ENCODE results near the gene COX7A2L. TPM values are rescaled to one million over a fixed set of nuclear protein-coding genes. Genes with fewer than 3 reads are reported as not detected.
"Not testable (repeated sequence)": the region's sequence is repeated elsewhere in the genome, so short reads cannot be mapped to it uniquely, and the experiment has no call there.

The COX7A2L gene
- total and polyA plus RNA-seq, 2 donors (not counting 1 experiment from before 2014, with no cell fraction given) = 39.4 to 66.7 TPM

DNA sequence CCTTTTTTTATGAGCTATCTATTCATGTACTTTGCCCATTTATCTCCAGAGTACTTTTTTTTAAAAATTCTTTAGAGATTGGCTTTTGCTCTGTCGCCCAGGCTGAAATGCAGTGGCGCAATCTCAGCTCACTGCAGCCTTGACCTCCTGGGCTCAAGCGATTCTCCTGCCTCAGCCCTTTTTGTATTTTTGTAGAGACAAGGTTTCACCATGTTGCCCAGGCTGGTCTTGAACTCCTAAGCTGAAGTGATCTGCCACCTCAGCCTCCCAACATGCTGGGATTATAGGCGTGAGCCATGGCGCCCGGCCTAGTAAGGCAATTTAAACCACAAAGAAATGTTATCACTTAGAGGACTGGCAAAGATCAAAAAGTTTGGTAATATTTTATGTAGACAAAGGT is 14.2 kb downstream of the COX7A2L start:
- H3K9me3 ChIP-seq (ENCODE audit: control extremely low read depth in 1 of 3, control insufficient read depth in 2 of 3, insufficient read depth in 1 of 3, low read length in 2 of 3); ATAC-seq (ENCODE audit: low read depth); DNase-seq; H3K4me1 ChIP-seq (ENCODE audit: control insufficient read depth in 2 of 2, insufficient read depth in 2 of 2, low read length in 2 of 2); H3K4me3 ChIP-seq (ENCODE audit: control extremely low read depth in 1 of 5, extremely low read depth in 1 of 5, insufficient read depth in 1 of 5, low read depth in 2 of 5, low read length in 4 of 5); H3K27ac ChIP-seq (ENCODE audit: low read length in 2 of 2); H3K9ac ChIP-seq (ENCODE audit: low read length); H3K4me2 ChIP-seq (replicated peaks; ENCODE audit: low read depth, low read length, poor library complexity, severe bottlenecking); H3K4me3 Mint-ChIP-seq; H2AFZ ChIP-seq (ENCODE audit: insufficient read depth, low read depth, low read length, poor library complexity, severe bottlenecking); CTCF ChIA-PET; H3K27me3 Mint-ChIP-seq; H3K27me3 ChIP-seq (replicated peaks in 1 of 4; ENCODE audit: control extremely low read depth in 1 of 4, control insufficient read depth in 3 of 4, insufficient read depth in 4 of 4, low read length in 3 of 4); H3K9me3 Mint-ChIP-seq (ENCODE audit: insufficient read depth); H3K27ac Mint-ChIP-seq; intact Hi-C loops (cut with micrococcal nuclease); H3K4me1 Mint-ChIP-seq; H4K20me1 ChIP-seq (ENCODE audit: control insufficient read depth, insufficient read depth, low read length, poor library complexity, severe bottlenecking): not testable (repeated sequence)
- peaks cover 53% of the 10 kb centered on the region for H3K79me2 ChIP-seq (ENCODE audit: control insufficient read depth, insufficient read depth, low read length)
- POLR2A ChIA-PET = interaction anchor here (0.7 kb wide), 1 partner anchor 1925 kb away, joined by 3 read pairs; no protein-coding TSS in a partner anchor
- WGBS (ENCODE audit: insufficient coverage) = 96% methylated on average over 3 of the region's 6 CpGs
- peaks cover 0 to 35% of the 10 kb centered on the region in 2 experiments for H3K36me3 ChIP-seq (replicated peaks in 1 of 2; ENCODE audit: control extremely low read depth in 1 of 2, control insufficient read depth in 1 of 2, extremely low read depth in 1 of 2, insufficient read depth in 2 of 2, low read length in 1 of 2)

DNA sequence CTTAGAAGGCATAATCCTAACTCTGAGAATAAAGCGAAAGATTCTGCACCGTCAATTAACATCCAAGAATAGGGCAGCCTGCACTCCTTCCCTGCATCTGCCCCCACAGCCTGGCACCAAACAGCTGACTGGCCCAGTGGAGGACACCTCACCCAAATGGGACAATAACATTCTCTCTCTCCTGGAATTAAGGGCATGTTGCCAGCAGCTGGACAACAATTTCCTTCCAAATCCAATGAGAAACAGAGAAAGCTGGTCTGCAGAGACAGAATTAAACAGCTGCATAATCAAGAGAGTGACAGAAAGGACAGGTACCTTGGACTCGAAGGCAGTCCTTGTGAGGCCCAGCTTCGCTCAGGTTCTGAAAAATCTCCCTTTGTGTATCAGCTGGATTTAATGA is 15.0 kb downstream of the COX7A2L start:
- Mint-ChIP-seq H3K27ac (no peak overlapping the region), H3K4me3 (no peak overlapping the region), H3K27me3 (no peaks in the 10 kb centered on the region), H3K9me3 (ENCODE audit: insufficient read depth) (no peaks in the 10 kb centered on the region), H3K4me1 (no peaks in the 10 kb centered on the region)
- Histone ChIP-seq H3K9ac (ENCODE audit: low read length) (no peak overlapping the region), H3K9me3 (ENCODE audit: control extremely low read depth in 1 of 3, control insufficient read depth in 2 of 3, insufficient read depth in 1 of 3, low read length in 2 of 3) (no peaks in the 10 kb centered on the region), H3K4me3 (ENCODE audit: control extremely low read depth in 1 of 5, extremely low read depth in 1 of 5, insufficient read depth in 1 of 5, low read depth in 2 of 5, low read length in 4 of 5) (no peak overlapping the region), H3K36me3 (replicated peaks in 1 of 2; ENCODE audit: control extremely low read depth in 1 of 2, control insufficient read depth in 1 of 2, extremely low read depth in 1 of 2, insufficient read depth in 2 of 2, low read length in 1 of 2) (peaks cover 0 to 27% of the 10 kb centered on the region in 2 experiments), H3K79me2 (ENCODE audit: control insufficient read depth, insufficient read depth, low read length) (peaks cover 51% of the 10 kb centered on the region), H2AFZ (ENCODE audit: insufficient read depth, low read depth, low read length, poor library complexity, severe bottlenecking) (no peak overlapping the region), H3K4me1 (ENCODE audit: control insufficient read depth in 2 of 2, insufficient read depth in 2 of 2, low read length in 2 of 2) (no peaks in the 10 kb centered on the region), H3K4me2 (replicated peaks; ENCODE audit: low read depth, low read length, poor library complexity, severe bottlenecking) (no peak overlapping the region), H4K20me1 (ENCODE audit: control insufficient read depth, insufficient read depth, low read length, poor library complexity, severe bottlenecking) (no peaks in the 10 kb centered on the region), H3K27ac (ENCODE audit: low read length in 2 of 2) (no peak overlapping the region), H3K27me3 (replicated peaks in 1 of 4; ENCODE audit: control extremely low read depth in 1 of 4, control insufficient read depth in 3 of 4, insufficient read depth in 4 of 4, low read length in 3 of 4) (no peaks in the 10 kb centered on the region)
- DNase-seq (no peak), ATAC-seq (ENCODE audit: low read depth) (no peak)
- TF ChIP-seq, protein P1, sequence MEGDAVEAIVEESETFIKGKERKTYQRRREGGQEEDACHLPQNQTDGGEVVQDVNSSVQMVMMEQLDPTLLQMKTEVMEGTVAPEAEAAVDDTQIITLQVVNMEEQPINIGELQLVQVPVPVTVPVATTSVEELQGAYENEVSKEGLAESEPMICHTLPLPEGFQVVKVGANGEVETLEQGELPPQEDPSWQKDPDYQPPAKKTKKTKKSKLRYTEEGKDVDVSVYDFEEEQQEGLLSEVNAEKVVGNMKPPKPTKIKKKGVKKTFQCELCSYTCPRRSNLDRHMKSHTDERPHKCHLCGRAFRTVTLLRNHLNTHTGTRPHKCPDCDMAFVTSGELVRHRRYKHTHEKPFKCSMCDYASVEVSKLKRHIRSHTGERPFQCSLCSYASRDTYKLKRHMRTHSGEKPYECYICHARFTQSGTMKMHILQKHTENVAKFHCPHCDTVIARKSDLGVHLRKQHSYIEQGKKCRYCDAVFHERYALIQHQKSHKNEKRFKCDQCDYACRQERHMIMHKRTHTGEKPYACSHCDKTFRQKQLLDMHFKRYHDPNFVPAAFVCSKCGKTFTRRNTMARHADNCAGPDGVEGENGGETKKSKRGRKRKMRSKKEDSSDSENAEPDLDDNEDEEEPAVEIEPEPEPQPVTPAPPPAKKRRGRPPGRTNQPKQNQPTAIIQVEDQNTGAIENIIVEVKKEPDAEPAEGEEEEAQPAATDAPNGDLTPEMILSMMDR (IDR thresholded peaks at IDR 0.05) = no peak
- TF ChIP-seq EZH2 (IDR thresholded peaks at IDR 0.05; ENCODE audit: borderline replicate concordance, insufficient read depth, low read depth, low read length, poor library complexity, severe bottlenecking) = no peak
- WGBS (ENCODE audit: insufficient coverage) = 100% methylated on average over 4 of the region's 4 CpGs
- intact Hi-C loops (cut with micrococcal nuclease) = no loop called here
- ChIA-PET POLR2A (no interaction called here), CTCF (no interaction called here)
